GM12865 (cell line): ENCODE measurements around the gene LIPT2.

Source experiments
- DNase-seq: peaks from one replicate; pipeline ENCODE4 v3.0.0; 2010; ENCODE audit warnings: low read depth
- H3K4me3 ChIP-seq: 2 replicates; pipeline ENCODE4 v1.5.1; 2011; ENCODE audit warnings: mild to moderate bottlenecking, low read depth, low read length, control low read depth
- CTCF ChIP-seq: IDR thresholded peaks from 2 replicates; pipeline ENCODE4 v1.5.1; 2011; ENCODE audit warnings: low read length, control low read depth, low read depth, inconsistent platforms; ENCODE audit not compliant: insufficient read depth; ENCODE audit errors: missing control alignments

The LIPT2 gene

GRCh38 chr11:74449369-74449931 is 44.1 kb downstream of the LIPT2 start:
- H3K4me3 ChIP-seq = no peak overlapping the region
- peak; percentile 68 for DNase-seq
- TF ChIP-seq CTCF = peak; percentile 76

GRCh38 chr11:74447720-74448119 is 45.8 kb downstream of the LIPT2 start:
- no peak for TF ChIP-seq CTCF
- DNase-seq = no peak
- H3K4me3 ChIP-seq = no peak overlapping the region

- H3K4me3 ChIP-seq = no peak overlapping the region
- TF ChIP-seq CTCF = no peak
- DNase-seq = no peak
These were observed 47.0 kb downstream of the LIPT2 start for GRCh38 chr11:74446532-74446938.

GRCh38 chr11:74444173-74444826 is 49.2 kb downstream of the LIPT2 start:
- TF ChIP-seq CTCF = no peak
- no peak overlapping the region for H3K4me3 ChIP-seq
- no peak for DNase-seq

GRCh38 chr11:74443071-74443864 is 50.3 kb downstream of the LIPT2 start:
- TF ChIP-seq CTCF = no peak
- DNase-seq = no peak

GRCh38 chr11:74442636-74443035 is 50.9 kb downstream of the LIPT2 start:
- DNase-seq = no peak
- no peak overlapping the region for H3K4me3 ChIP-seq
- TF ChIP-seq CTCF = no peak

More at GRCh38 chr11:74443071-74443864, 50.3 kb downstream of the LIPT2 start:
- H3K4me3 ChIP-seq = no peak overlapping the region
